Left ventricle myocardium inferior (tissue), 1 donor: Measurements from ENCODE around the gene AQP5. TPM values are rescaled to one million over a fixed set of nuclear protein-coding genes. Genes with fewer than 3 reads are reported as not detected.

Experiments
- DNase-seq: peaks from one replicate; pipeline ENCODE4 v3.0.0-alpha.2; 2020
- H3K27ac ChIP-seq: fragments of 200-600 bp; replicated peaks from 2 replicates; pipeline ENCODE4 v1.8.0; 2021
- H3K27me3 ChIP-seq: fragments of 200-600 bp; 2 replicates; pipeline ENCODE4 v1.8.0; 2021; ENCODE audit warnings: low read depth
- H3K36me3 ChIP-seq: fragments of 200-600 bp; 2 replicates; pipeline ENCODE4 v1.8.0; 2021
- H3K4me1 ChIP-seq: fragments of 200-600 bp; 2 replicates; pipeline ENCODE4 v1.8.0; 2021
- H3K4me3 ChIP-seq: fragments of 200-600 bp; 2 replicates; pipeline ENCODE4 v1.8.0; 2021; ENCODE audit warnings: mild to moderate bottlenecking, moderate library complexity
- H3K9me3 ChIP-seq: fragments of 200-600 bp; replicated peaks from 2 replicates; pipeline ENCODE4 v1.8.0; 2021
- CTCF ChIP-seq: fragments of 200-600 bp; IDR thresholded peaks from 2 replicates; pipeline ENCODE4 v1.8.0; 2021; ENCODE audit warnings: antibody characterized with exemption, mild to moderate bottlenecking, borderline replicate concordance
- intact Hi-C: fragments of 100-400 bp; cut with micrococcal nuclease; formaldehyde crosslinking; loops from one replicate; pipeline ENCODE4 v1.11.0; 2022
- total RNA-seq: library from RNA; stranded (reverse); fragmentation: NEBNext Ultra II Directional; extraction: Animal tissue kit (Norgen Biotek cat#: 25700); gene quantifications from one replicate; pipeline ENCODE4 v1.2.1, GENCODE V29; 2021
- donor health status: DM: no; HTN: yes; CAD: no; lungs with severe emphysema.

Gene AQP5
- total RNA-seq, 1 donor from 2014 or later = 0.41 TPM

- Histone ChIP-seq H3K27me3 (peaks cover 8% of the 10 kb centered on the region), H3K4me3 (no peak overlapping the region), H3K9me3 (no peaks in the 10 kb centered on the region), H3K27ac (no peak overlapping the region), H3K36me3 (no peaks in the 10 kb centered on the region), H3K4me1 (no peaks in the 10 kb centered on the region)
- no peak for DNase-seq
- intact Hi-C loops = no loop called here
- no peak for TF ChIP-seq CTCF
Observed at GRCh38 chr12:49933796-49934195, 27.9 kb upstream of the AQP5 start.

- Histone ChIP-seq H3K4me3 (no peak overlapping the region), H3K27me3 (peaks cover 8% of the 10 kb centered on the region), H3K9me3 (no peaks in the 10 kb centered on the region), H3K4me1 (no peaks in the 10 kb centered on the region), H3K36me3 (no peaks in the 10 kb centered on the region), H3K27ac (no peak overlapping the region)
- intact Hi-C loops = no loop called here
- DNase-seq = no peak
- no peak for TF ChIP-seq CTCF
Observed at GRCh38 chr12:49934505-49934904, 27.2 kb upstream of the AQP5 start.

GRCh38 chr12:49936925-49937324 is 24.7 kb upstream of the AQP5 start:
- Histone ChIP-seq H3K27ac (no peak overlapping the region), H3K36me3 (no peaks in the 10 kb centered on the region), H3K4me1 (no peaks in the 10 kb centered on the region), H3K9me3 (no peaks in the 10 kb centered on the region), H3K27me3 (peaks cover 8% of the 10 kb centered on the region), H3K4me3 (no peak overlapping the region)
- intact Hi-C loops = no loop called here
- DNase-seq = no peak
- no peak for TF ChIP-seq CTCF

- no peak for TF ChIP-seq CTCF
- Histone ChIP-seq H3K4me1 (no peaks in the 10 kb centered on the region), H3K9me3 (no peaks in the 10 kb centered on the region), H3K36me3 (no peaks in the 10 kb centered on the region), H3K27ac (no peak overlapping the region), H3K4me3 (no peak overlapping the region), H3K27me3 (peaks cover 8% of the 10 kb centered on the region)
- intact Hi-C loops = no loop called here
- no peak for DNase-seq
Observed at GRCh38 chr12:49937639-49938300, 23.9 kb upstream of the AQP5 start.

GRCh38 chr12:49939307-49939706 is 22.4 kb upstream of the AQP5 start:
- no peak overlapping the region for H3K4me3 ChIP-seq
- no peaks in the 10 kb centered on the region for H3K36me3 ChIP-seq
- no peak overlapping the region for H3K27ac ChIP-seq
- no peak for TF ChIP-seq CTCF
- H3K27me3 ChIP-seq = peaks cover 8% of the 10 kb centered on the region
- no peak for DNase-seq
- no peaks in the 10 kb centered on the region for H3K4me1 ChIP-seq
- no peaks in the 10 kb centered on the region for H3K9me3 ChIP-seq
- intact Hi-C loops = no loop called here

- Histone ChIP-seq H3K36me3 (no peaks in the 10 kb centered on the region), H3K9me3 (no peaks in the 10 kb centered on the region), H3K27me3 (peaks cover 8% of the 10 kb centered on the region), H3K4me1 (no peaks in the 10 kb centered on the region), H3K27ac (no peak overlapping the region), H3K4me3 (no peak overlapping the region)
- TF ChIP-seq CTCF = no peak
- intact Hi-C loops = loop anchor here (10.0 kb wide), 1 partner anchor 75 kb away; no protein-coding TSS in a partner anchor
- DNase-seq = no peak
Observed at GRCh38 chr12:49939707-49940106, 22.0 kb upstream of the AQP5 start.
